ENCODE measurements around the gene TDRD10. TPM values are rescaled to one million over a fixed set of nuclear protein-coding genes. Genes with fewer than 3 reads are reported as not detected.

Gene TDRD10
- polyA plus RNA-seq, 3 donors = not detected

- Histone ChIP-seq H3K4me3 (replicated peaks in 1 of 3; ENCODE audit: low read depth in 2 of 3, low read length in 3 of 3) (no peak overlapping the region), H2AFZ (ENCODE audit: insufficient read depth, low read depth, low read length, poor library complexity, severe bottlenecking) (no peak overlapping the region), H3K9me3 (replicated peaks in 1 of 2; ENCODE audit: control insufficient read depth in 1 of 2, insufficient read depth in 1 of 2, low read length in 2 of 2) (no peaks in the 10 kb centered on the region), H3K4me2 (replicated peaks; ENCODE audit: extremely low read depth, low read length, poor library complexity, severe bottlenecking) (no peak overlapping the region), H3K36me3 (replicated peaks in 1 of 2; ENCODE audit: control insufficient read depth in 1 of 2, insufficient read depth in 2 of 2, low read length in 2 of 2) (peaks cover 19 to 23% of the 10 kb centered on the region in 2 donors), H3K27ac (ENCODE audit: low read depth in 1 of 2, low read length in 2 of 2) (no peak overlapping the region), H3K4me1 (ENCODE audit: control insufficient read depth in 1 of 2, insufficient read depth in 2 of 2, low read length in 2 of 2) (no peaks in the 10 kb centered on the region), H3K27me3 (ENCODE audit: control insufficient read depth in 2 of 2, insufficient read depth in 2 of 2, low read length in 2 of 2) (no peaks in the 10 kb centered on the region), H4K20me1 (ENCODE audit: insufficient read depth, low read length) (peaks cover 38% of the 10 kb centered on the region), H3K9ac (ENCODE audit: insufficient read depth, low read length, poor library complexity, severe bottlenecking) (no peak overlapping the region), H3K79me2 (ENCODE audit: insufficient read depth, low read length) (no peaks in the 10 kb centered on the region)
- peaks cover 0 to 2% (median 0%) of the 10 kb centered on the region in 7 donors for H3K9me3 Mint-ChIP-seq
- no peak for TF ChIP-seq CTCF (IDR thresholded peaks at IDR 0.05)
- peak overlapping the region in 3 of 7 donors; percentile 14 to 38 (median 17) for H3K27ac Mint-ChIP-seq
- H3K36me3 Mint-ChIP-seq = peaks cover 21 to 22% of the 10 kb centered on the region in 2 donors
- H3K4me1 Mint-ChIP-seq = no peaks in the 10 kb centered on the region
- peaks cover 2 to 8% (median 3%) of the 10 kb centered on the region in 3 donors for H3K27me3 Mint-ChIP-seq (ENCODE audit: low read depth in 3 of 3)
- intact Hi-C loops (cut with micrococcal nuclease) = no loop called here
- whole genome bisulfite sequencing (ENCODE audit: insufficient coverage) = 96% methylated on average over 9 of the region's 10 CpGs
- DNase-seq = no peak
- H3K4me3 Mint-ChIP-seq = no peak overlapping the region
Measured at GRCh38 chr1:154575147-154575927, 73.3 kb downstream of the TDRD10 start.

- no peaks in the 10 kb centered on the region for H3K4me1 Mint-ChIP-seq
- H3K4me2 ChIP-seq (replicated peaks; ENCODE audit: extremely low read depth, low read length, poor library complexity, severe bottlenecking) = no peak overlapping the region
- intact Hi-C loops (cut with micrococcal nuclease) = no loop called here
- H3K4me3 Mint-ChIP-seq = no peak overlapping the region
- peak overlapping the region in 1 of 7 donors; percentile 4 for H3K27ac Mint-ChIP-seq
- H3K36me3 ChIP-seq (replicated peaks in 1 of 2; ENCODE audit: control insufficient read depth in 1 of 2, insufficient read depth in 2 of 2, low read length in 2 of 2) = peaks cover 26 to 31% of the 10 kb centered on the region in 2 donors
- peaks cover 0 to 2% (median 0%) of the 10 kb centered on the region in 7 donors for H3K9me3 Mint-ChIP-seq
- no peak overlapping the region for H3K4me3 ChIP-seq (replicated peaks in 1 of 3; ENCODE audit: low read depth in 2 of 3, low read length in 3 of 3)
- H3K4me1 ChIP-seq (ENCODE audit: control insufficient read depth in 1 of 2, insufficient read depth in 2 of 2, low read length in 2 of 2) = no peaks in the 10 kb centered on the region
- H3K79me2 ChIP-seq (ENCODE audit: insufficient read depth, low read length) = no peaks in the 10 kb centered on the region
- no peak overlapping the region for H2AFZ ChIP-seq (ENCODE audit: insufficient read depth, low read depth, low read length, poor library complexity, severe bottlenecking)
- H3K27me3 ChIP-seq (ENCODE audit: control insufficient read depth in 2 of 2, insufficient read depth in 2 of 2, low read length in 2 of 2) = no peaks in the 10 kb centered on the region
- no peak for DNase-seq
- H3K9ac ChIP-seq (ENCODE audit: insufficient read depth, low read length, poor library complexity, severe bottlenecking) = no peak overlapping the region
- WGBS (ENCODE audit: insufficient coverage) = 94% methylated on average over 5 of the region's 8 CpGs
- H3K9me3 ChIP-seq (replicated peaks in 1 of 2; ENCODE audit: control insufficient read depth in 1 of 2, insufficient read depth in 1 of 2, low read length in 2 of 2) = no peaks in the 10 kb centered on the region
- no peak overlapping the region for H3K27ac ChIP-seq (ENCODE audit: low read depth in 1 of 2, low read length in 2 of 2)
- H3K36me3 Mint-ChIP-seq = peaks cover 28 to 29% of the 10 kb centered on the region in 2 donors
- peaks cover 2 to 8% (median 3%) of the 10 kb centered on the region in 3 donors for H3K27me3 Mint-ChIP-seq (ENCODE audit: low read depth in 3 of 3)
- TF ChIP-seq CTCF (IDR thresholded peaks at IDR 0.05) = no peak
- peaks cover 45% of the 10 kb centered on the region for H4K20me1 ChIP-seq (ENCODE audit: insufficient read depth, low read length)
Measured at GRCh38 chr1:154575951-154576566, 74.0 kb downstream of the TDRD10 start.
